G401 (cell line): ENCODE data around the gene SEM1. TPM values are rescaled to one million over a fixed set of nuclear protein-coding genes. Genes with fewer than 3 reads are reported as not detected.
"Not testable (repeated sequence)": the region's sequence is repeated elsewhere in the genome, so short reads cannot be mapped to it uniquely, and the experiment has no call there.

Source experiments
- DNase-seq: peaks from one replicate; pipeline ENCODE4 v3.0.0-alpha.2; 2015; ENCODE audit warnings: low spot score
- in situ Hi-C: cut with HindIII; loops from 2 replicates; pipeline ENCODE4 v1.10.0; 2016; ENCODE audit warnings: low sequenced_read_pairs, mixed read lengths
- total RNA-seq: library from RNA; depleted of rRNA; stranded (reverse); fragments of >200 nt; shearing (Covaris generic); gene quantifications from 2 replicates; pipeline ENCODE4 v1.2.3, GENCODE V29; 2014

The SEM1 gene
- total RNA-seq, 1 experiment from 2014 or later: 94.7 TPM

GRCh38 chr7:96669812-96670211 is 39.8 kb downstream of the SEM1 start:
- in situ Hi-C loops: no loop called here
- DNase-seq: no peak

GRCh38 chr7:96667026-96667425 is 42.6 kb downstream of the SEM1 start:
- in situ Hi-C loops: no loop called here
- DNase-seq: no peak

- in situ Hi-C loops: no loop called here
- DNase-seq: no peak
These were observed 44.0 kb downstream of the SEM1 start for GRCh38 chr7:96665689-96666088.

GRCh38 chr7:96664793-96665192 is 44.9 kb downstream of the SEM1 start:
- in situ Hi-C loops: no loop called here
- no peak for DNase-seq

GRCh38 chr7:96663871-96664445 is 45.7 kb downstream of the SEM1 start:
- in situ Hi-C loops: no loop called here
- no peak for DNase-seq

- in situ Hi-C loops: no loop called here
- DNase-seq: no peak
These were observed 46.2 kb downstream of the SEM1 start for GRCh38 chr7:96663457-96663856.

GRCh38 chr7:96662151-96662550 is 47.5 kb downstream of the SEM1 start:
- in situ Hi-C loops, DNase-seq: not testable (repeated sequence)

GRCh38 chr7:96658022-96658412 is 51.6 kb downstream of the SEM1 start:
- in situ Hi-C loops: no loop called here
- no peak for DNase-seq

- no peak for DNase-seq
- in situ Hi-C loops: no loop called here
These were observed 52.2 kb downstream of the SEM1 start for GRCh38 chr7:96657347-96658021.

- DNase-seq: no peak
- in situ Hi-C loops: no loop called here
These were observed 53.7 kb downstream of the SEM1 start for GRCh38 chr7:96655956-96656355.

GRCh38 chr7:96654630-96655188 is 54.9 kb downstream of the SEM1 start:
- no peak for DNase-seq
- in situ Hi-C loops: no loop called here

GRCh38 chr7:96649981-96650380 is 59.7 kb downstream of the SEM1 start:
- DNase-seq: no peak
- in situ Hi-C loops: no loop called here

GRCh38 chr7:96648784-96649183 is 60.9 kb downstream of the SEM1 start:
- no peak for DNase-seq
- in situ Hi-C loops: no loop called here

- in situ Hi-C loops: no loop called here
- no peak for DNase-seq
These were observed 61.9 kb downstream of the SEM1 start for GRCh38 chr7:96647733-96648132.

GRCh38 chr7:96645084-96645483 is 64.6 kb downstream of the SEM1 start:
- in situ Hi-C loops: no loop called here
- DNase-seq: no peak

GRCh38 chr7:96643436-96643835 is 66.2 kb downstream of the SEM1 start:
- DNase-seq: not testable (repeated sequence)

GRCh38 chr7:96640054-96640453 is 69.6 kb downstream of the SEM1 start:
- no peak for DNase-seq
- in situ Hi-C loops: no loop called here

More at GRCh38 chr7:96643436-96643835, 66.2 kb downstream of the SEM1 start:
- in situ Hi-C loops: not testable (repeated sequence)
